Panc1 (cell line): ENCODE measurements around the gene PFKFB3. TPM values are rescaled to one million over a fixed set of nuclear protein-coding genes. Genes with fewer than 3 reads are reported as not detected.

Experiments used
- ATAC-seq: fragments of 200-7000 bp; cut with Tn5 transposase; 2 replicates; pipeline ENCODE4 v1.9.1; 2020; ENCODE audit warnings: mild to moderate bottlenecking, moderate library complexity
- BruUV-seq: library from RNA; stranded (reverse); fragments of 400-500 nt; replicated peaks from 2 replicates; lab custom pipeline; 2021; lab: Mats Ljungman, UMichigan
- CTCF ChIA-PET: fragments of 300-600 bp; sonication (Branson Sonifier 250); formaldehyde crosslinking; loops from one replicate; lab custom pipeline; 2022; ENCODE audit warnings: antibody characterized with exemption; lab: Charles Lee
- POLR2A ChIA-PET: fragments of 300-600 bp; sonication (Branson Sonifier 250); formaldehyde crosslinking; loops from one replicate; lab custom pipeline; 2022; ENCODE audit warnings: antibody characterized with exemption; lab: Charles Lee
- DNase-seq: peaks from one replicate; pipeline ENCODE4 v3.0.0-alpha.2; 2010; ENCODE audit warnings: low read depth, low spot score
- H3K27ac ChIP-seq: 2 replicates; pipeline ENCODE4 v1.5.1; 2011; ENCODE audit warnings: mild to moderate bottlenecking, low read length, inconsistent platforms
- H3K27me3 ChIP-seq: fragments of 200-500 bp; sonication (Bioruptor generic); 2 replicates; pipeline ENCODE4 v1.6.0; 2014; ENCODE audit warnings: low read length, inconsistent platforms; ENCODE audit not compliant: control insufficient read depth, insufficient read depth
- H3K36me3 ChIP-seq: fragments of 200-500 bp; sonication (Bioruptor generic); 2 replicates; pipeline ENCODE4 v1.5.1; 2014; ENCODE audit warnings: inconsistent platforms, mild to moderate bottlenecking, low read length, moderate library complexity; ENCODE audit not compliant: control insufficient read depth, insufficient read depth
- H3K4me1 ChIP-seq: 2 replicates; pipeline ENCODE4 v1.5.1; 2011; ENCODE audit warnings: inconsistent platforms, mild to moderate bottlenecking, low read length, moderate library complexity; ENCODE audit not compliant: control insufficient read depth, insufficient read depth
- H3K4me3 ChIP-seq, 2 experiments: 2 replicates each; pipeline ENCODE4 v1.5.1; 2011 to 2012; ENCODE audit warnings: low read depth in 2 of 2, low read length in 2 of 2, mild to moderate bottlenecking in 2 of 2, inconsistent platforms in 1 of 2, moderate library complexity in 1 of 2
- H3K9me3 ChIP-seq: fragments of 200-500 bp; sonication (Bioruptor generic); 2 replicates; pipeline ENCODE4 v1.5.1; 2014; ENCODE audit warnings: low read depth, mild to moderate bottlenecking, inconsistent platforms, low read length, moderate library complexity; ENCODE audit not compliant: control insufficient read depth, insufficient read depth
- CTCF ChIP-seq: fragments of 450-650 bp; IDR thresholded peaks from 2 replicates; pipeline ENCODE4 v1.5.1; 2017; ENCODE audit warnings: mild to moderate bottlenecking
- POLR2AphosphoS5 ChIP-seq: IDR thresholded peaks from 2 replicates; pipeline ENCODE4 v1.6.1; 2012; ENCODE audit warnings: mild to moderate bottlenecking, low read depth, low read length, moderate library complexity
- SIN3A ChIP-seq: IDR thresholded peaks from 2 replicates; pipeline ENCODE4 v1.6.1; 2012; ENCODE audit warnings: low read depth, mild to moderate bottlenecking, low read length, moderate library complexity, borderline replicate concordance; ENCODE audit not compliant: insufficient read depth
- TCF7L2 ChIP-seq: IDR thresholded peaks from 2 replicates; pipeline ENCODE4 v1.6.1; 2011; ENCODE audit warnings: mild to moderate bottlenecking, low read depth, low read length, inconsistent platforms
- in situ Hi-C: cut with HindIII; loops from 2 replicates; pipeline ENCODE4 v1.10.0; 2016; ENCODE audit warnings: low sequenced_read_pairs, low pct_unique_long_range_greater_than_20kb
- intact Hi-C: fragments of 100-400 bp; cut with micrococcal nuclease; formaldehyde crosslinking; loops from one replicate; pipeline ENCODE4 v1.10.0; 2022; ENCODE audit not compliant: unreplicated experiment
- total RNA-seq: library from RNA; stranded (reverse); gene quantifications from one replicate; pipeline ENCODE4 v1.2.1, GENCODE V29; 2021; ENCODE audit not compliant: unreplicated experiment
- TF ChIP-seq, protein P1 (sequence below), 2 experiments: IDR thresholded peaks; 2 replicates each; pipeline ENCODE4 v1.6.1; 2011 to 2012; ENCODE audit warnings: low read depth in 2 of 2, control low read depth in 1 of 2, low read length in 1 of 2, mild to moderate bottlenecking in 1 of 2, moderate library complexity in 1 of 2; ENCODE audit not compliant: insufficient read depth in 1 of 2

Gene PFKFB3
- total RNA-seq, 1 experiment from 2014 or later = 17.1 TPM

DNA sequence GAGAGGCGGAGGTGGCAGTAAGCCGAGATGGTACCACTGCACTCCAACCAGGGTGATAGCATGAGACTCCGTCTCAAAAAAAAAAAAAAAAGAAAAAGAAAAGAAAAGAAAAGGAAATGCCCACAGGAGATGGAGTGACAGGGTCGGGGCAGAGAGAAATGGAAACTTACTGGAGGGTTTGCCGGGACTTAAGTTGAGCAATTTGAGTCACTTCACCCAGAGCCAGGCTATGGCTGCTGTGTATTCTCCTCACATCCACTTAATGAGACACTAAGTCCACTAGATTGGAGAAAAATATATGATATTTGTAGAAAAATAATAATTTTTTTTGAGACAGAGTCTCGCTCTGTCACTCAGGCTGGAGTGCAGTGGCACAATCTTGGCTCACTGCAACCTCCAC lies 4.6 kb upstream of the PFKFB3 start:
- TF ChIP-seq SIN3A = no peak
- no peak for TF ChIP-seq TCF7L2
- no peak for TF ChIP-seq POLR2AphosphoS5
- TF ChIP-seq CTCF = no peak
- TF ChIP-seq, protein P1, sequence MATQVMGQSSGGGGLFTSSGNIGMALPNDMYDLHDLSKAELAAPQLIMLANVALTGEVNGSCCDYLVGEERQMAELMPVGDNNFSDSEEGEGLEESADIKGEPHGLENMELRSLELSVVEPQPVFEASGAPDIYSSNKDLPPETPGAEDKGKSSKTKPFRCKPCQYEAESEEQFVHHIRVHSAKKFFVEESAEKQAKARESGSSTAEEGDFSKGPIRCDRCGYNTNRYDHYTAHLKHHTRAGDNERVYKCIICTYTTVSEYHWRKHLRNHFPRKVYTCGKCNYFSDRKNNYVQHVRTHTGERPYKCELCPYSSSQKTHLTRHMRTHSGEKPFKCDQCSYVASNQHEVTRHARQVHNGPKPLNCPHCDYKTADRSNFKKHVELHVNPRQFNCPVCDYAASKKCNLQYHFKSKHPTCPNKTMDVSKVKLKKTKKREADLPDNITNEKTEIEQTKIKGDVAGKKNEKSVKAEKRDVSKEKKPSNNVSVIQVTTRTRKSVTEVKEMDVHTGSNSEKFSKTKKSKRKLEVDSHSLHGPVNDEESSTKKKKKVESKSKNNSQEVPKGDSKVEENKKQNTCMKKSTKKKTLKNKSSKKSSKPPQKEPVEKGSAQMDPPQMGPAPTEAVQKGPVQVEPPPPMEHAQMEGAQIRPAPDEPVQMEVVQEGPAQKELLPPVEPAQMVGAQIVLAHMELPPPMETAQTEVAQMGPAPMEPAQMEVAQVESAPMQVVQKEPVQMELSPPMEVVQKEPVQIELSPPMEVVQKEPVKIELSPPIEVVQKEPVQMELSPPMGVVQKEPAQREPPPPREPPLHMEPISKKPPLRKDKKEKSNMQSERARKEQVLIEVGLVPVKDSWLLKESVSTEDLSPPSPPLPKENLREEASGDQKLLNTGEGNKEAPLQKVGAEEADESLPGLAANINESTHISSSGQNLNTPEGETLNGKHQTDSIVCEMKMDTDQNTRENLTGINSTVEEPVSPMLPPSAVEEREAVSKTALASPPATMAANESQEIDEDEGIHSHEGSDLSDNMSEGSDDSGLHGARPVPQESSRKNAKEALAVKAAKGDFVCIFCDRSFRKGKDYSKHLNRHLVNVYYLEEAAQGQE (IDR thresholded peaks at IDR 0.05; ENCODE audit: insufficient read depth in 1 of 2, low read depth in 2 of 2, low read length in 1 of 2) = no peak
- Histone ChIP-seq H3K9me3 (no peaks in the 10 kb centered on the region), H3K27ac (no peak overlapping the region), H3K4me3 (no peak overlapping the region), H3K27me3 (no peaks in the 10 kb centered on the region), H3K36me3 (no peaks in the 10 kb centered on the region; the same call in 1 of the 2 replicates), H3K4me1 (peaks cover 7% of the 10 kb centered on the region)
- DNase-seq = no peak
- in situ Hi-C loops = no loop called here
- intact Hi-C loops = no loop called here
- no TSS peak for BruUV-seq
- POLR2A ChIA-PET = no interaction called here
- CTCF ChIA-PET = no interaction called here
- ATAC-seq = no peak

DNA sequence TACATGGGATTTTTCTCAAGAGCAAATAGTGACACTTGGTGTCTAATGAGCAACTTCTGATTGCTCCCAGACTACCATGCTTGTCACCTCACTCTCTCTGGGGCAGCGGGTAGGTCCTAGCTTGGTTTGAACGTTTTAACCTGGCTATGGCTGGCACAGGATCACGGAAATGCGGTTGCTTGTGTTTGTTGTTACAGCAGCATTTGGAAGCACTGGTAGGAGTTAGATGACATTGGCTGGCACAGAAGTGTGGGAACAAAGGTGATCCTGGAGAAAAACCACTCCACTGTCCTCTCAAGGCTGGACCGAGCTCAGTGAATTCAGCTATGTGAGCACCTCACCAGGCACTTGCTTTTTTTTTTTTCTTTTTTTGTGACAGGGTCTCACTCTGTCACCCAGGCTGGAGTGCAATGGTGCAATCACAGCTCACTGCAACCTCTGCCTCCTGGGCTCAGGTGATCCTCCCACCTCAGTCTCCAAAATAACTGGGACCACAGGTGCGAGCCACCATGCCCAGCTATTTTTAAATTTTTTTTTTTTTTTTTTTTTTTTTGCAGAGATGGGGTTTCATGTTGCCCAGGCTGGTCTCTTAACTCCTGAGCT lies 3.5 kb upstream of the PFKFB3 start:
- Histone ChIP-seq H3K4me3 (no peak overlapping the region), H3K36me3 (no peaks in the 10 kb centered on the region; the same call in 1 of the 2 replicates), H3K9me3 (no peaks in the 10 kb centered on the region), H3K27me3 (no peaks in the 10 kb centered on the region), H3K27ac (no peak overlapping the region), H3K4me1 (peaks cover 7% of the 10 kb centered on the region)
- BruUV-seq = no TSS peak
- CTCF ChIA-PET = interaction anchor here (1.3 kb wide), 1 partner anchor 202 kb away, joined by 14 read pairs; no protein-coding TSS in a partner anchor
- no peak for TF ChIP-seq SIN3A
- TF ChIP-seq TCF7L2 = no peak
- TF ChIP-seq, protein P1 (IDR thresholded peaks at IDR 0.05; ENCODE audit: insufficient read depth in 1 of 2, low read depth in 2 of 2, low read length in 1 of 2) = no peak
- no peak for TF ChIP-seq CTCF
- no peak for TF ChIP-seq POLR2AphosphoS5
- in situ Hi-C loops (no loop called here), intact Hi-C loops (no loop called here)
- POLR2A ChIA-PET = no interaction called here
- ATAC-seq = no peak
- DNase-seq = no peak
